ENCODE measurements around the gene TSNAX.
A peak's percentile ranks its signal among the peaks of the same experiment; 100 is the strongest.

TSNAX gene

GRCh38 chr1:231612393-231613089, 84.1 kb downstream of the TSNAX start:
- Histone ChIP-seq H3K36me3 (replicated peaks; ENCODE audit: insufficient read depth, low read length) (no peaks in the 10 kb centered on the region), H3K9me3 (replicated peaks; ENCODE audit: insufficient read depth, low read length) (no peaks in the 10 kb centered on the region), H3K27me3 (replicated peaks; ENCODE audit: insufficient read depth, low read length) (no peaks in the 10 kb centered on the region), H3K9ac (ENCODE audit: low read length) (peak overlapping the region; percentile 50), H3K9me2 (replicated peaks; ENCODE audit: insufficient read depth, low read length) (no peaks in the 10 kb centered on the region), H4K20me1 (ENCODE audit: insufficient read depth, low read length) (no peaks in the 10 kb centered on the region), H3K4me2 (ENCODE audit: low read depth, low read length) (peak overlapping the region; percentile 81), H3K27ac (ENCODE audit: low read length) (peak overlapping the region; percentile 83), H3K4me1 (ENCODE audit: low read length) (peaks cover 39% of the 10 kb centered on the region), H3K79me2 (ENCODE audit: low read length) (peaks cover 15% of the 10 kb centered on the region), H3F3A (ENCODE audit: insufficient read depth, low read length) (peaks cover 33% of the 10 kb centered on the region), H3K4me3 (ENCODE audit: low read length) (peak overlapping the region; percentile 49), H2AFZ (ENCODE audit: low read length) (peak overlapping the region; percentile 78)
- TF ChIP-seq EZH2phosphoT487 (IDR thresholded peaks at IDR 0.05; ENCODE audit: low read length) (no peak), EZH2 (optimal IDR thresholded peaks at IDR 0.05; ENCODE audit: low read depth, low read length) (no peak)
- DNase-seq, result peak; percentile 86

GRCh38 chr1:231613419-231614349, 85.2 kb downstream of the TSNAX start:
- Histone ChIP-seq H3K4me3 (ENCODE audit: low read length) (peak overlapping the region; percentile 35), H3K9me3 (replicated peaks; ENCODE audit: insufficient read depth, low read length) (no peaks in the 10 kb centered on the region), H3K79me2 (ENCODE audit: low read length) (peaks cover 15% of the 10 kb centered on the region), H3K9me2 (replicated peaks; ENCODE audit: insufficient read depth, low read length) (no peaks in the 10 kb centered on the region), H3F3A (ENCODE audit: insufficient read depth, low read length) (peaks cover 33% of the 10 kb centered on the region), H3K27me3 (replicated peaks; ENCODE audit: insufficient read depth, low read length) (no peaks in the 10 kb centered on the region), H4K20me1 (ENCODE audit: insufficient read depth, low read length) (no peaks in the 10 kb centered on the region), H3K27ac (ENCODE audit: low read length) (peak overlapping the region; percentile 83), H3K4me2 (ENCODE audit: low read depth, low read length) (peak overlapping the region; percentile 81), H3K9ac (ENCODE audit: low read length) (no peak overlapping the region), H3K36me3 (replicated peaks; ENCODE audit: insufficient read depth, low read length) (no peaks in the 10 kb centered on the region), H3K4me1 (ENCODE audit: low read length) (peaks cover 39% of the 10 kb centered on the region), H2AFZ (ENCODE audit: low read length) (peak overlapping the region; percentile 54)
- DNase-seq, result peak; percentile 54
- no peak for TF ChIP-seq EZH2 (optimal IDR thresholded peaks at IDR 0.05; ENCODE audit: low read depth, low read length)
- TF ChIP-seq, protein P1, sequence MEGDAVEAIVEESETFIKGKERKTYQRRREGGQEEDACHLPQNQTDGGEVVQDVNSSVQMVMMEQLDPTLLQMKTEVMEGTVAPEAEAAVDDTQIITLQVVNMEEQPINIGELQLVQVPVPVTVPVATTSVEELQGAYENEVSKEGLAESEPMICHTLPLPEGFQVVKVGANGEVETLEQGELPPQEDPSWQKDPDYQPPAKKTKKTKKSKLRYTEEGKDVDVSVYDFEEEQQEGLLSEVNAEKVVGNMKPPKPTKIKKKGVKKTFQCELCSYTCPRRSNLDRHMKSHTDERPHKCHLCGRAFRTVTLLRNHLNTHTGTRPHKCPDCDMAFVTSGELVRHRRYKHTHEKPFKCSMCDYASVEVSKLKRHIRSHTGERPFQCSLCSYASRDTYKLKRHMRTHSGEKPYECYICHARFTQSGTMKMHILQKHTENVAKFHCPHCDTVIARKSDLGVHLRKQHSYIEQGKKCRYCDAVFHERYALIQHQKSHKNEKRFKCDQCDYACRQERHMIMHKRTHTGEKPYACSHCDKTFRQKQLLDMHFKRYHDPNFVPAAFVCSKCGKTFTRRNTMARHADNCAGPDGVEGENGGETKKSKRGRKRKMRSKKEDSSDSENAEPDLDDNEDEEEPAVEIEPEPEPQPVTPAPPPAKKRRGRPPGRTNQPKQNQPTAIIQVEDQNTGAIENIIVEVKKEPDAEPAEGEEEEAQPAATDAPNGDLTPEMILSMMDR (IDR thresholded peaks at IDR 0.05; ENCODE audit: low read length), result no peak
- no peak for TF ChIP-seq EZH2phosphoT487 (IDR thresholded peaks at IDR 0.05; ENCODE audit: low read length)

All from MM.1S (cell line).